Upper lobe of right lung (tissue), 1 donor: ENCODE data around the gene LAMA3. TPM values are rescaled to one million over a fixed set of nuclear protein-coding genes. Genes with fewer than 3 reads are reported as not detected.

ENCODE experiments used
- ATAC-seq: fragments of 200-7000 bp; cut with Tn5 transposase; one replicate; pipeline ENCODE4 v1.9.1; 2020; ENCODE audit warnings: mild to moderate bottlenecking, moderate library complexity
- DNase-seq: peaks from one replicate; pipeline ENCODE4 v3.0.0-alpha.2; 2020
- H3K27ac ChIP-seq: fragments of 200-600 bp; one replicate; pipeline ENCODE4 v1.8.0; 2022
- H3K27me3 ChIP-seq: fragments of 200-600 bp; one replicate; pipeline ENCODE4 v1.8.0; 2022; ENCODE audit warnings: mild to moderate bottlenecking
- H3K36me3 ChIP-seq: fragments of 200-600 bp; one replicate; pipeline ENCODE4 v1.8.0; 2022
- H3K4me1 ChIP-seq: fragments of 200-600 bp; one replicate; pipeline ENCODE4 v1.8.0; 2022
- H3K4me3 ChIP-seq: fragments of 200-600 bp; one replicate; pipeline ENCODE4 v1.8.0; 2022; ENCODE audit warnings: mild to moderate bottlenecking
- H3K9me3 ChIP-seq: fragments of 200-600 bp; one replicate; pipeline ENCODE4 v1.8.0; 2022
- CTCF ChIP-seq: fragments of 200-600 bp; IDR thresholded peaks from one replicate; pipeline ENCODE4 v1.8.0; 2022; ENCODE audit warnings: antibody characterized with exemption
- intact Hi-C: fragments of 100-400 bp; cut with DNase I; formaldehyde crosslinking; loops from one replicate; pipeline ENCODE4 v1.11.0; 2022
- total RNA-seq: library from RNA; stranded (reverse); fragmentation: NEBNext Ultra II Directional; extraction: Animal tissue kit (Norgen Biotek cat#: 25700); gene quantifications from one replicate; pipeline ENCODE4 v1.2.1, GENCODE V29; 2021
- donor health status: DM: no; HTN: yes; CAD: no; lungs with severe emphysema.

LAMA3 gene
- total RNA-seq, 1 donor from 2014 or later, result 139 TPM

- H3K4me1 ChIP-seq, result no peaks in the 10 kb centered on the region
- H3K27me3 ChIP-seq, result no peaks in the 10 kb centered on the region
- DNase-seq (no peak), ATAC-seq (no peak)
- no peaks in the 10 kb centered on the region for H3K36me3 ChIP-seq
- no peak overlapping the region for H3K27ac ChIP-seq
- H3K4me3 ChIP-seq, result no peak overlapping the region
- intact Hi-C loops, result no loop called here
- no peaks in the 10 kb centered on the region for H3K9me3 ChIP-seq
- TF ChIP-seq CTCF, result no peak
Observed at GRCh38 chr18:23800902-23801301, 111.6 kb downstream of the LAMA3 start.

- no peaks in the 10 kb centered on the region for H3K9me3 ChIP-seq
- H3K36me3 ChIP-seq, result no peaks in the 10 kb centered on the region
- no peak overlapping the region for H3K27ac ChIP-seq
- H3K4me1 ChIP-seq, result no peaks in the 10 kb centered on the region
- no peak for TF ChIP-seq CTCF
- no peak for DNase-seq
- ATAC-seq, result no peak
- intact Hi-C loops, result no loop called here
- no peaks in the 10 kb centered on the region for H3K27me3 ChIP-seq
- H3K4me3 ChIP-seq, result no peak overlapping the region
Observed at GRCh38 chr18:23802817-23803216, 113.6 kb downstream of the LAMA3 start.

GRCh38 chr18:23803755-23804154 is 114.5 kb downstream of the LAMA3 start:
- H3K36me3 ChIP-seq, result no peaks in the 10 kb centered on the region
- H3K27ac ChIP-seq, result no peak overlapping the region
- DNase-seq (no peak), ATAC-seq (peak; percentile 72)
- no peaks in the 10 kb centered on the region for H3K4me1 ChIP-seq
- H3K9me3 ChIP-seq, result no peaks in the 10 kb centered on the region
- TF ChIP-seq CTCF, result no peak
- intact Hi-C loops, result no loop called here
- H3K27me3 ChIP-seq, result no peaks in the 10 kb centered on the region
- H3K4me3 ChIP-seq, result no peak overlapping the region

- Histone ChIP-seq H3K9me3 (no peaks in the 10 kb centered on the region), H3K27me3 (no peaks in the 10 kb centered on the region), H3K36me3 (no peaks in the 10 kb centered on the region), H3K27ac (no peak overlapping the region), H3K4me1 (no peaks in the 10 kb centered on the region), H3K4me3 (no peak overlapping the region)
- TF ChIP-seq CTCF, result no peak
- ATAC-seq (no peak), DNase-seq (no peak)
- intact Hi-C loops, result no loop called here
Observed at GRCh38 chr18:23805898-23806297, 116.6 kb downstream of the LAMA3 start.

GRCh38 chr18:23809415-23809814 is 120.2 kb downstream of the LAMA3 start:
- no peak overlapping the region for H3K27ac ChIP-seq
- intact Hi-C loops, result no loop called here
- no peaks in the 10 kb centered on the region for H3K27me3 ChIP-seq
- no peaks in the 10 kb centered on the region for H3K36me3 ChIP-seq
- DNase-seq (no peak), ATAC-seq (no peak)
- TF ChIP-seq CTCF, result no peak
- no peaks in the 10 kb centered on the region for H3K9me3 ChIP-seq
- no peaks in the 10 kb centered on the region for H3K4me1 ChIP-seq
- H3K4me3 ChIP-seq, result no peak overlapping the region

- ATAC-seq (no peak), DNase-seq (no peak)
- no peaks in the 10 kb centered on the region for H3K27me3 ChIP-seq
- H3K27ac ChIP-seq, result no peak overlapping the region
- H3K4me1 ChIP-seq, result no peaks in the 10 kb centered on the region
- no peak overlapping the region for H3K4me3 ChIP-seq
- no peak for TF ChIP-seq CTCF
- H3K36me3 ChIP-seq, result no peaks in the 10 kb centered on the region
- no peaks in the 10 kb centered on the region for H3K9me3 ChIP-seq
- intact Hi-C loops, result no loop called here
Observed at GRCh38 chr18:23810396-23810795, 121.1 kb downstream of the LAMA3 start.
